Measurements from ENCODE around the gene STK11. TPM values are rescaled to one million over a fixed set of nuclear protein-coding genes. Genes with fewer than 3 reads are reported as not detected.
"Not testable (repeated sequence)": the region's sequence is repeated elsewhere in the genome, so short reads cannot be mapped to it uniquely, and the experiment has no call there.

The STK11 gene
- total RNA-seq, 2 donors from 2014 or later: 49.0 to 68.6 TPM

DNA sequence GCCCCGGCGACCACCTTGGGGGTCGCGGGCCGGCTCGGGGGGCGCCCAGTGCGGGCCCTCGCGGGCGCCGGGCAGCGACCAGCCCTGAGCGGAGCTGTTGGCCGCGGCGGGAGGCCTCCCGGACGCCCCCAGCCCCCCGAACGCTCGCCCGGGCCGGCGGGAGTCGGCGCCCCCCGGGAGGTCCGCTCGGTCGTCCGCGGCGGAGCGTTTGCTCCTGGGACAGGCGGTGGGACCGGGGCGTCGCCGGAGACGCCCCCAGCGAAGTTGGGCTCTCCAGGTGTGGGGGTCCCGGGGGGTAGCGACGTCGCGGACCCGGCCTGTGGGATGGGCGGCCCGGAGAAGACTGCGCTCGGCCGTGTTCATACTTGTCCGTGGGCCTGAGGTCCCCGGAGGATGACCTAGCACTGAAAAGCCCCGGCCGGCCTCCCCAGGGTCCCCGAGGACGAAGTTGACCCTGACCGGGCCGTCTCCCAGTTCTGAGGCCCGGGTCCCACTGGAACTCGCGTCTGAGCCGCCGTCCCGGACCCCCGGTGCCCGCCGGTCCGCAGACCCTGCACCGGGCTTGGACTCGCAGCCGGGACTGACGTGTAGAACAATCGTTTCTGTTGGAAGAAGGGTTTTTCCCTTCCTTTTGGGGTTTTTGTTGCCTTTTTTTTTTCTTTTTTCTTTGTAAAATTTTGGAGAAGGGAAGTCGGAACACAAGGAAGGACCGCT is 729 bp downstream of the STK11 start:
- DNase-seq: peak in 1 of 4 donors; percentile 22
- 1% methylated on average over 19 to 38 of the region's 78 CpGs for WGBS, 2 donors
- Histone ChIP-seq H3K27ac (peak overlapping the region; percentile 68 to 90 (median 78)), H3K27me3 (no peaks in the 10 kb centered on the region), H3K9me3 (no peaks in the 10 kb centered on the region), H3K36me3 (replicated peaks in 1 of 2; ENCODE audit: insufficient read depth in 1 of 2, low read depth in 2 of 2) (no peaks in the 10 kb centered on the region), H3K4me1 (peaks cover 54% of the 10 kb centered on the region), H3K4me3 (peak overlapping the region; percentile 54 to 79)
- TF ChIP-seq, protein P1, sequence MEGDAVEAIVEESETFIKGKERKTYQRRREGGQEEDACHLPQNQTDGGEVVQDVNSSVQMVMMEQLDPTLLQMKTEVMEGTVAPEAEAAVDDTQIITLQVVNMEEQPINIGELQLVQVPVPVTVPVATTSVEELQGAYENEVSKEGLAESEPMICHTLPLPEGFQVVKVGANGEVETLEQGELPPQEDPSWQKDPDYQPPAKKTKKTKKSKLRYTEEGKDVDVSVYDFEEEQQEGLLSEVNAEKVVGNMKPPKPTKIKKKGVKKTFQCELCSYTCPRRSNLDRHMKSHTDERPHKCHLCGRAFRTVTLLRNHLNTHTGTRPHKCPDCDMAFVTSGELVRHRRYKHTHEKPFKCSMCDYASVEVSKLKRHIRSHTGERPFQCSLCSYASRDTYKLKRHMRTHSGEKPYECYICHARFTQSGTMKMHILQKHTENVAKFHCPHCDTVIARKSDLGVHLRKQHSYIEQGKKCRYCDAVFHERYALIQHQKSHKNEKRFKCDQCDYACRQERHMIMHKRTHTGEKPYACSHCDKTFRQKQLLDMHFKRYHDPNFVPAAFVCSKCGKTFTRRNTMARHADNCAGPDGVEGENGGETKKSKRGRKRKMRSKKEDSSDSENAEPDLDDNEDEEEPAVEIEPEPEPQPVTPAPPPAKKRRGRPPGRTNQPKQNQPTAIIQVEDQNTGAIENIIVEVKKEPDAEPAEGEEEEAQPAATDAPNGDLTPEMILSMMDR (IDR thresholded peaks at IDR 0.05): no peak
- TF ChIP-seq POLR2A (IDR thresholded peaks at IDR 0.05): no peak
- no peak for ATAC-seq
- intact Hi-C loops (cut with DNase I): no loop called here

DNA sequence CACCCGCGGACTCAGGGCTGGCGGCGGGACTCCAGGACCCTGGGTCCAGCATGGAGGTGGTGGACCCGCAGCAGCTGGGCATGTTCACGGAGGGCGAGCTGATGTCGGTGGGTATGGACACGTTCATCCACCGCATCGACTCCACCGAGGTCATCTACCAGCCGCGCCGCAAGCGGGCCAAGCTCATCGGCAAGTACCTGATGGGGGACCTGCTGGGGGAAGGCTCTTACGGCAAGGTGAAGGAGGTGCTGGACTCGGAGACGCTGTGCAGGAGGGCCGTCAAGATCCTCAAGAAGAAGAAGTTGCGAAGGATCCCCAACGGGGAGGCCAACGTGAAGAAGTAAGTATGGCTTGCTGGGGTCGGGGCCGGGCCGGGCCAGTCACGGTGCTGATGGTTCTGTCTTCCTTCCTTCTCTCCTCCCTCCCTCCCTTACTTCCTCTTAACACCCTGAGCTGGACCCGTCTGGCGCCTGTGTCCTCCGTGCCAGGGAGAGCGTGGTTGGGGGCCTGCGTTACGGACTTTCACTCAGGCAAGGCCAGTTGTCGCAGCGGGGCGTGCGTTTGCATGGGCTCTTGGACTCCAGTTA is 1.4 kb downstream of the STK11 start:
- no peaks in the 10 kb centered on the region for H3K27me3 ChIP-seq
- peaks cover 60% of the 10 kb centered on the region for H3K4me1 ChIP-seq
- WGBS, 2 donors: 0% methylated on average over 17 to 38 of the region's 38 CpGs
- peak overlapping the region; percentile 68 to 90 (median 78) for H3K27ac ChIP-seq
- no peak for ATAC-seq
- no peaks in the 10 kb centered on the region for H3K36me3 ChIP-seq (replicated peaks in 1 of 2; ENCODE audit: insufficient read depth in 1 of 2, low read depth in 2 of 2)
- H3K4me3 ChIP-seq: peak overlapping the region; percentile 54 to 79
- no peaks in the 10 kb centered on the region for H3K9me3 ChIP-seq
- TF ChIP-seq, protein P1 (IDR thresholded peaks at IDR 0.05): no peak
- TF ChIP-seq POLR2A (IDR thresholded peaks at IDR 0.05): no peak
- DNase-seq: peak in 2 of 4 donors; percentile 50 to 55
- intact Hi-C loops (cut with DNase I): no loop called here

DNA sequence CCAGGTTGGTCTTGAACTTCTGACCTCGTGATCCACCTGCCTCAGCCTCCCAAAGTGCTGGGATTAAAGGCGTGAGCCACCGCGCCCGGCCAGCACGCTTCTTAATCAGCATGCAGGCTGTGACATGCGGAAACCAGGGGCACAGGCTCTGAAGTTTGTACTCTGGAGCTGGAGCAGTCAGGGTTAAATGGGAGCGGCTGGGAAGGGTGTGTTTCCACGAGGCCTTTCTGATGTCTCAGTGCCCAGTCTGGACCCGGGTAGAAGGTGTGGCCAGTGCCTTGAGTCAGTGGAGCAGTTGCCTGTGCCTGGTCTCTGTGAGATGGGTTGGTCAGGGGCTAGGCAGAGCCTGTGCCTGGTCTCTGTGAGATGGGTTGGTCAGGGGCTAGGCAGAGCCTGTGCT is 3.3 kb downstream of the STK11 start:
- H3K27me3 ChIP-seq; intact Hi-C loops (cut with DNase I); H3K36me3 ChIP-seq (replicated peaks in 1 of 2; ENCODE audit: insufficient read depth in 1 of 2, low read depth in 2 of 2); H3K9me3 ChIP-seq; ATAC-seq; H3K4me3 ChIP-seq: not testable (repeated sequence)
- H3K27ac ChIP-seq: peak overlapping the region in 1 of 4 donors; percentile 90
- H3K4me1 ChIP-seq: peaks cover 76% of the 10 kb centered on the region
- DNase-seq: peak in 2 of 4 donors; percentile 20 to 22
- 57 to 63% methylated on average over 6 to 10 of the region's 10 CpGs for WGBS, 2 donors

DNA sequence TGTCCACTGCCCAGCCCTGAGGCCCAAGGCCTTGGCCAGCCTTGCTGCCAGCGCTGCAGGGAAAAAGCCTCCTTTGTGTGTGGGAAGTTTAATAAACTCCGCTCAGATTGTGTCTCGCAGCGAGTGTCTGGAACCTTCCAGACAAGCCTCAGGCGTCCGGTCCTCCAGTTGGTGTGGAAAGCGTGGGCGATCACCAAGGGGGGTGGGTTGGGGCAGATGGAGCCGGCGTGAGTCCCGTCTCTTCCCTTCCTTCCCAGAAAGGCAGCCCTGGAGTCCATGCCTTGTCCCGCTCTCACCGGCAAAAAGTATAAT is 4.6 kb downstream of the STK11 start:
- H3K9me3 ChIP-seq: no peaks in the 10 kb centered on the region
- DNase-seq: peak in 1 of 4 donors; percentile 16
- no peak for ATAC-seq
- H3K27me3 ChIP-seq: no peaks in the 10 kb centered on the region
- peaks cover 85% of the 10 kb centered on the region for H3K4me1 ChIP-seq
- TF ChIP-seq, protein P1 (IDR thresholded peaks at IDR 0.05): no peak
- TF ChIP-seq POLR2A (IDR thresholded peaks at IDR 0.05): no peak
- H3K36me3 ChIP-seq (replicated peaks in 1 of 2; ENCODE audit: insufficient read depth in 1 of 2, low read depth in 2 of 2): no peaks in the 10 kb centered on the region
- no peak overlapping the region for H3K4me3 ChIP-seq
- peak overlapping the region in 1 of 4 donors; percentile 73 for H3K27ac ChIP-seq
- intact Hi-C loops (cut with DNase I): no loop called here
- WGBS, 2 donors: 83 to 93% methylated on average over 12 to 13 of the region's 13 CpGs

DNA sequence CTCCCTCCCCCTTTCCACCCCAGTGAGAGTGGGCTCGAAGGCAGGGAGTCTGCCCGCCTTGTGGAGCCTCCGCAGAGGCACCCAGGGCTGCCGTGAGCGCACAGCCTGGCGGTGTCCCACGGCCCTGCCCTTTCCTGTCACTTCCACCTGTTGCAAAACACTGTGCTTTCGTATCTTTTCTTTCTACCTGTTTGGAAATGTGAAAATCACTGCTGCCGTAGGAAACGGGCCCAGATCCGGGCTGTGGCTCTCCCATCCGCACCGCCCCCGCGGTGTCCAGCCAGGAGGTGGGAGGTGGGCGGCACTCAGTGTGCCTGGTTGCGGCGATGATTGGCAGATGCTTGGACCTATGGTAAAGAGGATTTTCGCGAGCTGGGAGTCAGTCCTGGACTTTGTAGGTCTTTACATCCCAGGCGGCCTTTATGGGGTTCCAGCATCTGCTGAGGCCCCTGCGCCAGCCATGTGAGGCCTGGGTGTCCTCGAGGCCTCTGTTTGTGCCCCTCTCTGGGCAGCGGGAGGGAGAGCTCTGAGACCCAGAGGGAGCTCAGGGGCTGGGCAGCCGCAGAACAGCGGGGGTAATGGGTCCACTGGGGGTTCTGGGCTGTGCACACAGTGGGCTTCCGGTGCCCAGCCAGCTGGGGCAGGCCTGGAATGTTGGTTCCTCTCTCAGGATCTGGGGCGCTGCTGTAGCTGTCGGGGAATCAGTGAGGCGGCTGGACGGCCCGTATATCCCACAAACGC is 6.1 kb downstream of the STK11 start:
- 47 to 66% methylated on average over 28 to 33 of the region's 33 CpGs for WGBS, 2 donors
- Histone ChIP-seq H3K9me3 (no peaks in the 10 kb centered on the region), H3K36me3 (replicated peaks in 1 of 2; ENCODE audit: insufficient read depth in 1 of 2, low read depth in 2 of 2) (no peaks in the 10 kb centered on the region), H3K27ac (peak overlapping the region; percentile 57 to 81 (median 68)), H3K4me1 (peaks cover 95% of the 10 kb centered on the region), H3K4me3 (no peak overlapping the region), H3K27me3 (no peaks in the 10 kb centered on the region)
- peak; percentile 88 to 94 (median 94) for DNase-seq
- peak; percentile 64 for ATAC-seq
- TF ChIP-seq, protein P1 (IDR thresholded peaks at IDR 0.05): peak in 4 of 7 experiments; percentile 26 to 48 (median 40)
- peak in 1 of 3 donors; percentile 28 for TF ChIP-seq POLR2A (IDR thresholded peaks at IDR 0.05)
- intact Hi-C loops (cut with DNase I): no loop called here

All from body of pancreas (tissue), 4 donors.